GM19395 (cell line): ENCODE measurements around the gene TMEM223.
A peak's percentile ranks its signal among the peaks of the same experiment; 100 is the strongest.
"Not testable (repeated sequence)": the region's sequence is repeated elsewhere in the genome, so short reads cannot be mapped to it uniquely, and the experiment has no call there.

Experiments
- ATAC-seq: cut with Tn5 transposase; IDR thresholded peaks from one replicate; pipeline ENCODE4 v1.9.1; 2021; ENCODE audit warnings: mild to moderate bottlenecking, moderate library complexity; ENCODE audit not compliant: unreplicated experiment

Gene TMEM223

GRCh38 chr11:62804310-62805075 lies 12.7 kb upstream of the TMEM223 start:
- ATAC-seq: peak; percentile 11

- ATAC-seq: no peak
These were observed 9.3 kb upstream of the TMEM223 start for GRCh38 chr11:62801071-62801470.

- no peak for ATAC-seq
These were observed 7.7 kb upstream of the TMEM223 start for GRCh38 chr11:62799486-62799885.

- no peak for ATAC-seq
These were observed 4.5 kb upstream of the TMEM223 start for GRCh38 chr11:62796281-62796680.

- no peak for ATAC-seq
These were observed 2.5 kb upstream of the TMEM223 start for GRCh38 chr11:62794201-62794775.

DNA sequence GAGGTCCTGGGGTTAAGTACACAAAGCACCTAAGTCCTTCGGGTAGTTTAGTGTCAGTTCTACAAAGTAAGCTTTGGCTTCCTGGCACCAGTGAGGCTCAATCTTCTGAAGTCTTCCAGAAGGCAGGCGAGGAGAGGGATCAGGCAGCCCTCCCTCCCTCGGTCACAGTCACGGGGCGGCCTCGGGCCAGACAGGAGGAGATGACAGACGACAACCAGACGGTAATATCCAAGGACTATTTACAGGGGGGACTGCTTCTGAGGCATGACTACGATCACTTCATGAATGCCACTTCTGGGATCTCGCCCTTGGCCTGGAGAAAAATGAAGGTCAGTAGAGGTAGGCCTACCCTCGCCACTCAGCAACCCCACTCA lies 383 bp upstream of the TMEM223 start:
- ATAC-seq: peak; percentile 14

GRCh38 chr11:62789576-62789975 lies 2.2 kb downstream of the TMEM223 start:
- no peak for ATAC-seq

DNA sequence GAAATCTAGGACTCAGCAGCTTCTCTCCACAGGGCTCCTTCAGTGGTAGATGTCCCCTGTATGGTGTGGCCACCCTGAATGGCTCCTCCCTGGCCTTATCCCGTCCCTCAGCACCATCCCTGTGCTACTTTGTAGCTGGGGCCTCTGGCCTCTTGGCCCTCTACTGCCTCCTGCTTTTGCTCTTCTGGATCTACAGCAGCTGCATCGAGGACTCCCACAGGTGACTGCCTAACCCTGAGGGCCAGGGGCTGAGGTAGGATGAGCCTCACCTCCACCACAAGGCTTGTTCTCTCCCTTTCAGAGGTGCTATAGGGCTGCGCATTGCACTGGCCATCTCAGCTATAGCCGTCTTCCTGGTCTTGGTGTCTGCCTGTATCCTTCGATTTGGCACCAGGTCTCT lies 2.8 kb downstream of the TMEM223 start:
- no peak for ATAC-seq

- peak; percentile 65 for ATAC-seq
These were observed 4.6 kb downstream of the TMEM223 start, which contains the start of gene TMEM179B for GRCh38 chr11:62787005-62787759. Gene TMEM179B (plus strand): TSS chr11:62787402. CDS start chr11:62787432, 30 bp downstream.

DNA sequence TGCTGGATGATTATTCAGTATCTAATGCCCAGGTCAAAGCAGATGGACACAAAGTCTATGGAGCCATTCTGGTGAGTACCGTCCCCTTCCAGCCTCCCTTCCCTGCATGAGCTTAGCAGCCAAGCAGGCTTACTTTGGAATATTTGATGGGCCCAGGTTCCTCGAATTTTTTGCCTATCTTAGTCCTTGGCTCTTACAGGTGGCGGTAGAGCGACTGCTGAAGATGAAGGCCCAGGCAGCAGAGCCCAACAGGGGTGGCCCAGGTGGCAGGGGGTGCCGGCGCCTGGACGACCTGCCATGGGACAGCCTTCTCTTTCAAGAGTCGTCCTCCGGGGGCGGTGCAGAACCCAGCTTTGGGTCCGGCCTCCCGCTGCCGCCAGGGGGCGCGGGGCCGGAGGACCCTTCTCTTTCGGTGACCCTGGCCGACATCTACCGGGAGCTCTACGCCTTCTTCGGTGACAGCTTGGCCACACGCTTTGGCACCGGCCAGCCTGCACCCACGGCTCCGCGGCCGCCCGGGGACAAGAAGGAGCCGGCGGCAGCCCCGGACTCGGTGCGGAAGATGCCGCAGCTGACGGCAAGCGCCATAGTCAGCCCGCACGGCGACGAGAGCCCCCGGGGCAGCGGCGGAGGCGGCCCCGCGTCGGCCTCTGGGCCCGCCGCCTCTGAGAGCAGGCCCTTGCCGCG lies 5.3 kb downstream of the TMEM223 start:
- peak; percentile 77 for ATAC-seq

DNA sequence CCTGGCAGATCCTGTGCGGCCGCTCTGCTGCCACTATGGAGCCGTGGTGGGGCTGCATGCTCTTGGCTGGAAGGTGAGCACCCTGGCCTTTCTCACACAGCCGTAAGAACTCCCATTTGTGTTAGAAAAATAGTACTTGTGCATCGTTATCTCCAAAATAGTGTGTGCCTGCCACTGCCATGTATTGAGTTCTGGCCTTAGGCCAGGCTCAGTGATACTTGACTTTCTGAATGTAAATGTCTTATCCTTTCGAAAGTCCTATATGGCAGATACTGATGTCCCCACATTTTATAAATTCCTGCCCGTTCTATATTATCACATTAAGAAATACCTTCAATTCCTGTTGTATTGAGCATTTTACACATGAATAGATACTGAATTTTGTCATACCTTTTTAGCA lies 9.1 kb downstream of the TMEM223 start:
- ATAC-seq: no peak

GRCh38 chr11:62778441-62778840 lies 13.4 kb downstream of the TMEM223 start:
- no peak for ATAC-seq

DNA sequence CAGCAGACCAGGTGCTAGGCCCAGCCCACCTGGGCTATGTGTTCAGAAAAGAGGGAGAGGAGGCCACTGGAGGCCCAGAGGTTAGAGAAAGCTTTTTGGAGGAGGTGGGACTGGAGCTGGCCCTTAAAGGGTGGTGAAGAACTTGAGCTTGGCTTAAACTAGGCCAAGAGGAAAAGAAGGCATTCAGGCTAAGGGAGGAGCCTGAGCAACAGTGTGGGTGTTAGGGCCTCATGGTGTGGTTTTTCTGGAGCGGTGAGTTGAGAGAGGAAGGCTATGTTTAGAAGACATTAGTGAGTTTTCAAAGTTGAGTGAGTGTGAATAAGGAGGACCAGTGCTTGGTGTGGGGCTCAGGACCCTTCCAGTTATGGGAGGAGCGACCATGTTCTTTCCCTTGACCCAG lies 14.4 kb downstream of the TMEM223 start:
- ATAC-seq: no peak

GRCh38 chr11:62775646-62776045 lies 16.2 kb downstream of the TMEM223 start:
- no peak for ATAC-seq

DNA sequence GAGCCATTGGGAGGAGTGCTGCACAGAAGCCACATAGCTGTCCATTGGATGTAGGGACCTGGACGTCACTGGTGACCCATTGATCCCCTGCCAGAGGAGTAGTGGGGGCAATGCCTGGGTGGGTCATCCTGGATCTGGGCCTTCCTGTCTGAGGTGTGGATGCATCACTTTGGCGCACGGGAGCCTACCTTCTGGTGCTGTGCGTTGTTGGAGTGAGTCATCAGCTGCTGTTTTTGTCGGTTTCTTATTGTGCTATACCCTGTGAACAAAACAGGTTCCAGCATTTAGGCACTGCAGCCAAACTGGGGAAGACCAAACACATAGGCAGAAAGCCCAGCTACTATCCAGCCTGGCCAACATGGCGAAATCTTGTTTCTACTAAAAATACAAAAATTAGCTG lies 17.4 kb downstream of the TMEM223 start:
- ATAC-seq: no peak

GRCh38 chr11:62771144-62772021 lies 20.4 kb downstream of the TMEM223 start, which contains the start of gene TAF6L:
Gene TAF6L (plus strand): TSS chr11:62771396. CDS start chr11:62775784, 4,388 bp downstream.
- ATAC-seq: peak; percentile 83

- no peak for ATAC-seq
These were observed 21.0 kb downstream of the TMEM223 start for GRCh38 chr11:62770778-62771143.

- ATAC-seq: not testable (repeated sequence)
These were observed 31.0 kb downstream of the TMEM223 start for GRCh38 chr11:62760867-62761227.

GRCh38 chr11:62757846-62758788 lies 33.7 kb downstream of the TMEM223 start:
- ATAC-seq: no peak
